ENCODE data around the gene EPHA7.

The EPHA7 gene

GRCh38 chr6:93350774-93351173, 68.6 kb downstream of the EPHA7 start:
- no peak for DNase-seq (ENCODE audit: low read depth)
- no peak overlapping the region for H3K4me3 ChIP-seq (ENCODE audit: low read length)
- TF ChIP-seq CTCF (conservative IDR thresholded peaks at IDR 0.05; ENCODE audit: low read depth, low read length) = no peak

- TF ChIP-seq CTCF (conservative IDR thresholded peaks at IDR 0.05; ENCODE audit: low read depth, low read length) = no peak
- no peak overlapping the region for H3K4me3 ChIP-seq (ENCODE audit: low read length)
- no peak for DNase-seq (ENCODE audit: low read depth)
Observed at GRCh38 chr6:93344333-93344835, 75.0 kb downstream of the EPHA7 start.

GRCh38 chr6:93343476-93343875, 75.9 kb downstream of the EPHA7 start:
- no peak for TF ChIP-seq CTCF (conservative IDR thresholded peaks at IDR 0.05; ENCODE audit: low read depth, low read length)
- no peak for DNase-seq (ENCODE audit: low read depth)
- H3K4me3 ChIP-seq (ENCODE audit: low read length) = no peak overlapping the region

- no peak for TF ChIP-seq CTCF (conservative IDR thresholded peaks at IDR 0.05; ENCODE audit: low read depth, low read length)
Observed at GRCh38 chr6:93341900-93342613, 77.3 kb downstream of the EPHA7 start.

GRCh38 chr6:93337772-93338394, 81.5 kb downstream of the EPHA7 start:
- DNase-seq (ENCODE audit: low read depth) = no peak
- no peak for TF ChIP-seq CTCF (conservative IDR thresholded peaks at IDR 0.05; ENCODE audit: low read depth, low read length)
- no peak overlapping the region for H3K4me3 ChIP-seq (ENCODE audit: low read length)

More at GRCh38 chr6:93341900-93342613, 77.3 kb downstream of the EPHA7 start:
- no peak for DNase-seq (ENCODE audit: low read depth)
- no peak overlapping the region for H3K4me3 ChIP-seq (ENCODE audit: low read length)

- no peak for DNase-seq (ENCODE audit: low read depth)
- H3K4me3 ChIP-seq (ENCODE audit: low read length) = no peak overlapping the region
- TF ChIP-seq CTCF (conservative IDR thresholded peaks at IDR 0.05; ENCODE audit: low read depth, low read length) = no peak
Observed at GRCh38 chr6:93337014-93337413, 82.3 kb downstream of the EPHA7 start.

Measured in retinal pigment epithelial cell (primary cell).